CD4-positive, alpha-beta T cell treated with Interferon alpha-2 for 1 hour (primary cell): ENCODE data around the gene CXCL6.

ENCODE experiments used
- DNase-seq, 2 donors: peaks; one replicate each; pipeline ENCODE4 v3.0.0-alpha.2; 2020 to 2022

The CXCL6 gene

DNA sequence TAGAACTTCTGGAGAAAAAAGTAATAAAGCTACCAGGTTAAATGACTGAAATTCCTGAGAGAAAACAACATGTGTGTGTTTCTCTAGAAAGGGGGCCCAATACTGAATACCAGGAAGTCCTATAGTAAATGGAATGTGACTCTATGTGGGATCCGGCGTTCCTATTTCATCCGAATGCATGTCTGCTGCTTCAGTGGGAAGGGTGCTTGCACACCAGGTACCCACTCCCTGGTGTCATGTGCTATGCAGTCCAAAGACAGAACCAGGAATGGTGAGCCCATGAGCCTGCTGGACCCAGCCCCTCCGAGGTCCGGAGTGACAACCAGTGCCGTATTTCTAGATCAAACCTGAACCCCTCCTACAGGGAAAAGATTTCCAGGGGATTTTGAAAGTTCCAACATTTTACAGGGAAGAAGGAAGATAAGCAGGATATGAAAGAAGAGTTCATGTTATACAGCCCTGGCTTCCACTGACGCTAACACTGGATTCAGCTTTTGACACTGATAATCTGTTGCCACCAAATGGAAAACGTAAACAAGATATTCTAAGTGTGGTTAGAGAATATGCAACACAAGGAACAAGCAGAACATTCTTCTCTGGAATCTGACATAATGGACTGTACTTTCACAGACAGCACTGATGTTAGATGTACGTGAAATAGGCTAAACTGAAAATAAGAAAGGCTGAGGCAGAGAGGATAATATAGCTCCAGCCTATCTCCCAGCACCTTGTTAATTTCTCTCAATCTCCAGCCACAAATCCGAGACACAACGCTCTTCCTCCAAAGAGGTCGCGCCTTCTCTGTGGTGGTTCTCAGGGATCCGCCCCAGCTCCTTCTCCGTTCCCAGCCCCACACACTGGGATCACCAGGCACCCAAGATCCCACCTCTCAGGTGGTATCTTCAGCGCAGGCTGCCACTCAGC, 32.0 kb downstream of the CXCL6 start:
- DNase-seq, result no peak

DNA sequence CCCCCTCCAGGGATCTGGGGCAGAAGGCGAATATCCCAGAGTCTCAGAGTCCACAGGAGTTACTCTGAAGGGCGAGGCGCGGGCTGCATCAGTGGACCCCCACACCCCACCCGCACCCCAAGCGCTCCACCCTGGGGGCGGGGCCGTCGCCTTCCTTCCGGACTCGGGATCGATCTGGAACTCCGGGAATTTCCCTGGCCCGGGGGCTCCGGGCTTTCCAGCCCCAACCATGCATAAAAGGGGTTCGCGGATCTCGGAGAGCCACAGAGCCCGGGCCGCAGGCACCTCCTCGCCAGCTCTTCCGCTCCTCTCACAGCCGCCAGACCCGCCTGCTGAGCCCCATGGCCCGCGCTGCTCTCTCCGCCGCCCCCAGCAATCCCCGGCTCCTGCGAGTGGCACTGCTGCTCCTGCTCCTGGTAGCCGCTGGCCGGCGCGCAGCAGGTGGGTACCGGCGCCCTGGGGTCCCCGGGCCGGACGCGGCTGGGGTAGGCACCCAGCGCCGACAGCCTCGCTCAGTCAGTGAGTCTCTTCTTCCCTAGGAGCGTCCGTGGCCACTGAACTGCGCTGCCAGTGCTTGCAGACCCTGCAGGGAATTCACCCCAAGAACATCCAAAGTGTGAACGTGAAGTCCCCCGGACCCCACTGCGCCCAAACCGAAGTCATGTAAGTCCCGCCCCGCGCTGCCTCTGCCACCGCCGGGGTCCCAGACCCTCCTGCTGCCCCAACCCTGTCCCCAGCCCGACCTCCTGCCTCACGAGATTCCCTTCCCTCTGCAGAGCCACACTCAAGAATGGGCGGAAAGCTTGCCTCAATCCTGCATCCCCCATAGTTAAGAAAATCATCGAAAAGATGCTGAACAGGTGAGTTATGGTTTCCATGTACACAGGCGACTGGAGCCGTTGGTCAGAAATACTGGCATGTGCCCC, 32.9 kb downstream of the CXCL6 start, which contains the start of gene CXCL1:
Gene CXCL1 (plus strand): TSS at position 264 of the 926 bp plus-strand sequence. CDS start 78 bp downstream, at position 342.
- no peak for DNase-seq

DNA sequence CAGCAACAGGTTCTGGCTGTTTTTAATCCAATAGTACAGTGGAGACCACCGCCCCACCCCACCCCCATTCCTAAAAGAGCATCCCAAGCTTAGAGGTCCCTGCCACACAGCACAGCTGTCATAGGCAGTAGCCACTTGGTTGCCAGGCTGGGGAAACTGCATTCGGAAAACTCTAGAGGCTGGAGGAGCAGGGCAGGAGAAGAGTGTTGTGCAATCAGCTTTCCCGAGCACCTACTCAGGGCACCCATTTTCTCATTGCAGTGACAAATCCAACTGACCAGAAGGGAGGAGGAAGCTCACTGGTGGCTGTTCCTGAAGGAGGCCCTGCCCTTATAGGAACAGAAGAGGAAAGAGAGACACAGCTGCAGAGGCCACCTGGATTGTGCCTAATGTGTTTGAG, 33.8 kb downstream of the CXCL6 start:
- no peak for DNase-seq

DNA sequence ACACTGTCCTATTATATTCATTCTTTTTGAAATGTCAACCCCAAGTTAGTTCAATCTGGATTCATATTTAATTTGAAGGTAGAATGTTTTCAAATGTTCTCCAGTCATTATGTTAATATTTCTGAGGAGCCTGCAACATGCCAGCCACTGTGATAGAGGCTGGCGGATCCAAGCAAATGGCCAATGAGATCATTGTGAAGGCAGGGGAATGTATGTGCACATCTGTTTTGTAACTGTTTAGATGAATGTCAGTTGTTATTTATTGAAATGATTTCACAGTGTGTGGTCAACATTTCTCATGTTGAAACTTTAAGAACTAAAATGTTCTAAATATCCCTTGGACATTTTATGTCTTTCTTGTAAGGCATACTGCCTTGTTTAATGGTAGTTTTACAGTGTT, 34.3 kb downstream of the CXCL6 start:
- no peak for DNase-seq

DNA sequence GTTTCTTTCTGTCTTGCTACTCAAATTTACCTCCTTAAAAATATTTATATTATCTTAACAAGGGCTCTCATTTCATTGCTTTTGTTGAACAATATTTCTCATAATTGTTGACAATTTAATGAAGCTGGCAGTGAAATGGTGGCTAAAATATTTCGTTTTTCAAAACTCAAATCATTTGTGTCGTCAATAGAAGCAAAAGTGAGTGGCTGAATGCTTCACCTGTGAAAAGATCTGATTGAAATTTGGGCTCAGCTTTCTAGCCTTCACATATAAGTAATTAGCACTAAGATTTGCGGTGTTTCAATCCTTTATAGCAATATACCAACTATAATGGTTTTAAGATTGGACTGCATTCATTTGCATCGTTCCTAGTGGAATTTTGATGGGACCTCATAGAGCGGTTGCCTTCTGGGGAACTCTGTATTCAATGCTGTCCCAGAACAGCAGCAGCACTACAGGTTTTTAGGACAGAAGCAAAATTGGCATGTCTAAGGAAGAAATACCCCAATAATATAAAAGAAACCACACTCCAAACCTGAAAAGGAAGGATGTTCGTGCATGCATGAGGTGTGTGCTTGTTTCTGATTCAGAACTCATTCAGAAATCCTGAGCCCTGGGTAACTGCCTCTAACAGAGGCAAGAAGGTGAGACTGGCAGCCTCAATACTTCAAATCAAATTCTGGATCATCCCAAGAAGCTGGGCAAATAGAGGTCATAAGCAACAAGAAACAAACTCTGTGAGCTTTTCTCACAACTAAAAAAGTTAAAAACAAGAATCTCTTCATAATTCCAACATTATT, 35.2 kb downstream of the CXCL6 start:
- no peak for DNase-seq

DNA sequence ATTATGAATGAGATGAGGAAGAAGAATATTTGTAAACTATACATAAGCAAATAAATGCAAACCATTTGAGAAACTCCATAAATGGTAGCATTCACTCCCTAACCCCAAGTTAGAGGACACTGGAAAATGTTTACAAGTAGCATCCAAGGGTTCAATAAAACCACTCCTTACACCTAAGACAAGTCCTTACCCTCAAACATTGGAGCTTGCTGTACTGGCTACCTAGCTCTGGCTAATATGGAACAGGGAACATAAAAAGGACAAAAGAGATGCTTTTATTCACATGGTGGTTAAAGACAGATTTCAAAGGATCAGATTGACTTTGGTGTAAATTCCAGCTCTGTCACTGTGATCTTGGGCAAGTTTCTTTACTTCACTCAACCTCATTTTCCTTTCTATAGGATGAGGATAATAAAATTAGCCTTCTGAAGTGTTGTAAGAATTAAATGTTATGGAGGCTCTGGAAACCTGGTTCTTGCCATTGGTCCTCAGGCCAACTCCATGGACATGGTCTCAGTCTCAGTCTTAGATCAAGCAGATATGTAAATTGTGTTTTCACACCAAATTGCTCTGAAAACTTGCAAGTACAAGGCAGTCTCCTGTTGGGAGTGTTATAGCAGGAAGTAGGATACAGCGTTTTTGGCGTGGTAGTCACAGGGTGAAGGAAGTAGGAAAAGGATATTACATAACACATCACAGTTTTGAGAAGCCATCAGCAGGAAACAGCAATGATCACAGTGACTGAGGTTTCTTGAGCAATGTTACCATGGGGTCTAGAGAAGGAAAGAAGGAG, 36.0 kb downstream of the CXCL6 start:
- DNase-seq, result no peak

DNA sequence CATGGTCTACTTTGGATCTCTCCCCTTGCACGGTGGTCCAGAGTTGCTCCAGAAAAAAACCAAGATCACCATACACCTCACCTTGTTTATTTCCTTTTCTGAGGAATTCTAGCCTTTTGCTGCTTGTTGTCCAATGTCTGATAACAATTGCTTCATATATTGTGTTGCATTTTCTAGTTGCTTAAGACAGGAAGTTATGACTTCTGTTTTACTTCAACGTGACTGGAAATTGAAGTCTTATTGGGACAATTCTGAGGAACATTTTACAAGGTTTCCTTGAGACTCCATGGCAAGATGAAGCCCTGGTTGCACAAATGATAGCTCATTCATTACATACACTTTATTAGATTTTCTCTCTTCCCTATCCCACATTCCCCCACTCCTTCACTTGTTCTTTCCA, 37.9 kb downstream of the CXCL6 start:
- no peak for DNase-seq

DNA sequence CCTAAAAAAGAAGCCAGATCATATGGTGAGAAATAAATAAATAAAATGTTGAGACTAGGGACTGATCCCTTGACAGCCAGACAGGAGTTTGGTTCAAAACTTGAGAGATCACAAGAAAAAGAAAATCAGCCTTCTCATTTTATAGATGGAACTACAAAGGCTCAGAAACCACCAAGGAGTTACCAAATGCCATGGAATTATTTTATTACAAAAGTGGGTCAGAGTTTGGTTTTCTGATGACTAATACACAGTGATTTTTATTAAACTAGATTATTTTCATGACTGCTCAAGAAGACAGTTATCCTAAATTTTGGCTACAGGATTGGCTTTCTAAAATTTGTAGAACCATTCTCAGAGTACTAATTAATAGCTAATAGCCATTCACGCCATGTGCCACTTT, 38.9 kb downstream of the CXCL6 start:
- DNase-seq, result no peak

GRCh38 chr4:73883306-73883705, 46.8 kb downstream of the CXCL6 start:
- no peak for DNase-seq

DNA sequence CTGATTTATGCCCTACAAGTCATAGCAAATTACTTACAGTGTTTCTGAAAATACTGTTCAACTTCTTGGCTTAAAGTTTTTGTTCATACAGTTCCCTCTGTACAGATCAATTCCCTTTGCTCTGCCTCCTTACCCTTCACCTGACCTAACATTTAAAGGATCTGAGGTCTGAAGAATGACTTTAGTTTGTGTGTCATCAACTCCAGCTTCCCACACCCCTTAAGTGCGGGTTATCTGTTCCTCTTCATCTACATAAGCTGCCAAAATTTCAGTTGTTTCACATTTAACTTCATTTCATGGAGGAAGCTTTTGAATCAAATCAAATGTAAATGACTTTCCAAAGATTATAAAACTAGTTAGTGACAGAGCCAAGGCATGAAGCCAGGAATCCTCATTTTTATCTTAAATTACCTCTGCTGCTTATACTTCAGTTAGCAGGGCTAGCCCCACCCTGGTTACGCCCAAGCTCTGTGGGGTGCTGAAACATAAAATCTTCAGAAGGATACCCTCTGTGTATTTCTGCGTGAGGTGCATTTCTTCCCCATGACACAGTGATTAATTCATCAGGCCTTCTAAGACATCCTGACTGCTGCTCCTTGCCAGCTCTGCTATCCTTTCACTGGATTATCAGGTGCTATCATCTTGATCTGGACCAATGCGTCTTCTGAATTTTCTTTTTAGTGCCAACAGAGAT, 49.2 kb downstream of the CXCL6 start:
- no peak for DNase-seq
